Activated CD4-positive, alpha-beta T cell treated with anti-CD3 and anti-CD28 coated beads for 24 hours (primary cell): ENCODE data around the gene GALM.
"Not testable (repeated sequence)": the region's sequence is repeated elsewhere in the genome, so short reads cannot be mapped to it uniquely, and the experiment has no call there.

ENCODE experiments used
- DNase-seq, 2 donors: peaks; one replicate each; pipeline ENCODE4 v3.0.0-alpha.2; 2020; ENCODE audit warnings: low read depth in 2 of 2

GALM gene

GRCh38 chr2:38682008-38682575 lies 16.2 kb downstream of the GALM start:
- no peak for DNase-seq

DNA sequence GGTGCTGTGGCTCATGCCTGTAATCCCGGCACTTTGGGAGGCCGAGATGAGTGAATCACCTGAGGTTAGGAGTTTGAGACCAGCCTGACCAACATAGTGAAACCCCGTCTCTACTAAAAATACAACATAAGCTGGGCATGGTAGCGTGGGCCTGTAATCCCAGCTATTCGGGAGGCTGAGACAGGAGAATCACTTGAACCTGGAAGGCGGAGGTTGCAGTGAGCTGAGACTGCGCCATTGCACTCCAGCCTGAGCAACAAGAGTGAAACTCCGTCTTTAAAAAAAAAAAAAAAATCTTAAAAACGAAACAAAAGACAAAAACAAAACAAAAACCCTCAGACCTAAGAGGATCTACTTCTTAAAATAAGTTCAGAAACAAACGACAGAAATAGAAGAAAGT lies 16.7 kb downstream of the GALM start:
- DNase-seq, result not testable (repeated sequence)

DNA sequence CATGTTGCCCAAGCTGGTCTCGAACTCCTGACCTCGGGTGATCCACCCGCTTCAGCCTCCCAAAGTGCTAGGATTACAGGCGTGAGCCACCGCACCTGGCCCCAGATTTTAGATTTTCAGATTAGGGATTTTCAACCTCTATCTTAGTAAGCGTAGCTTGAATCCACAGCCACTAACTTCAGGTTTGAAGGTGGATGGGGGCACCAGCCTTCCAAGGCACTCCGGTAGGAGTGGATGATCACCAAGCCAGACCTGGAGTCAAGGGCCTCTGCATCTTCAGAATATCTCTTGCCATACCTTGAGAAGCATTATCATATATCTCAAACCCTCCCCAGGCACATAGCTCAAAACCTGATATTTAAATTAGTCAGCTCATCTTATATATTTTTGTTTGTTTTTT lies 17.9 kb downstream of the GALM start:
- DNase-seq, result no peak

- DNase-seq, result no peak
These were observed 19.3 kb downstream of the GALM start for GRCh38 chr2:38685116-38685735.

DNA sequence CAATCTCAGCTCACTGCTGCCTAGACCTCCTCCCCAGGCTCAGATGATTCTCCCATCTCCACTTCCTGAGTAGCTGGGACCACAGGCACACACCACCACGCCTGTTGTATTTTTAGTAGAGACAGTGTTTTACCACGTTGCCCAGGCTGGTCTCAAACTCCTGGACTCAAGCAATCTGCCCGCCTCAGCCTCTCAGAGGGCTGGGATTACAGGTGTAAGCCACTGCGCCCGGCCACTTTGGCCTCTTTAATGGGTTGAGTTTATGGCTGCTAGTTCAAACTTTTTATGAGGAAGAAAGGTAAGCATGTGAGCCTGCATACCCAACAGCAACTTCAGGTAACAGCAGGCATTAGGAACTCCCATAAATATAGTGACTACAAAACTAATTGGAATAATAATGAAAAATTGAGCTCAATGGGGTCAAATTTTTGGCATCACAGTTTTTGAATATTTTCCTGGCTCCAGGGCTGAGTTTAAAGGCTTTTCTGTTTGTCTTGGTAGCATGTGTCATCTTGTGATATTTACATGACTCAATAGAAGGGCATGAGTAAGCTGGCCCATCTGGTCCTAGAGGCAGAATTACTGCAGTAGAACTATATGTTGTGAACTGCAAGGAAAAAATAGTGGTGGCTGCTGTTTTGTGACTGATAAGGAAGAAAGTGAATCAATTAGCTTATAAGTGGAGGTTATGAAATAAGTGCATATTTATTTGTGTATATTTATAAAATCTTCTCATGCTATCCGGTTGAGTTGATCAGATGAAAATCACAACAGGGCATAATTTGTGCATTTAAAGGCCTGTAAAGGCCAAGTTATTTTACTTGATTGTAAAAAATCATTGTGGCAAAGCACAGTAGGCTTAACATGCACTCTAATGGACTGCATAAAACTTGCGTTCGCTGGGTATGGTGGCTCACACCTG lies 24.8 kb downstream of the GALM start:
- DNase-seq, result no peak

DNA sequence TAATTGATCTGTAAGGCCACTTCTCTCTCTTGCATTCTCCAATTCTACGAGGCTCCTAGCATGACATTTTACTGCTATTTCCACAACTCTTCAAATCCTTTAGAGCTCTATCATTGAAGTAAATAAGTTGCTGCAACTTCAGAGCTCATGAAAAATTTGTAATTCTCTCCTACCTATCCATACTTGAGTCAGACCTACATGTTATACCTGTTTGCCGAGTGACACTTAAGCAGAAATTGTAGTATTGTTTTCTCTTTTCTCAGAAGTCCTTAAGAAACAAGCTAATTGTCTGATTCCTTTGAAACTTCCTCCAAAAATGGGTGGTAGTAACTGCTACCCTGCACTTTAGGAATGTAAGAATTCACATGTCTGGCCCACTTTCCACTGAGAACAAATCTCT lies 26.1 kb downstream of the GALM start:
- no peak for DNase-seq

- no peak for DNase-seq
These were observed 26.9 kb downstream of the GALM start for GRCh38 chr2:38692636-38693318.

DNA sequence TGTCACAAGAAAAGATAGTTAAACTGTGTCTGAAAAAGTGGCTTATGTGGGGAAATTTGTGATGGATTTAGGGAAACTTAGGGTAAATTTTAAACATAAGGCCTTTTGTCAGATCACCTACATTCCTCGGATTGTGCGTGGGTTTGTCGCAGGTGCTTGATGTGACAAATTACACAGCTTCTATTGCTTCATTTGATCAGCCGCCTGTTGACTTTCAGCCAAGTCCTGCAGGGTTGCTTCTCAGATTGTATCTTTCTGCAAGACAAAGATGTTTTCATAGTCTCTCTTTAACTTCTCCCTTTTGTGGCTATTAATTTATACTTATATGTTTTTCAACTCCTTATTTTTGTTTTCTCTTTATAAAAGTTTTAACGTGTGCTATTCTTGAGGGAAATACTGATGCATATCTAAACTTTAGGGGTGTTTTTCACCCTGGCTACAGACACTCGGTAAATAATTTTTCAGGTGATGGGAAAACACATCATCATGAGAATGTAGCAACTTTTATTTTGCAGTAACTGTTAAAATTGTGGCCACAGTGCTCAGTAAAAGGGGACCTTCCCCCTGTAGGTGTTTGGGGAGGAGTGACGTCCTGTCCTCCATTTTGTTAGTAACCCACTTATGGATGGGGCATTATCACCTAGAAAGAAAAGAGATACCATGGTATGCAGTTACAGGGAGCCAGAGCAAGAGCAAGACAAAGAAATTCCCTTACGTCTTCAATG lies 31.4 kb downstream of the GALM start:
- DNase-seq, result no peak

DNA sequence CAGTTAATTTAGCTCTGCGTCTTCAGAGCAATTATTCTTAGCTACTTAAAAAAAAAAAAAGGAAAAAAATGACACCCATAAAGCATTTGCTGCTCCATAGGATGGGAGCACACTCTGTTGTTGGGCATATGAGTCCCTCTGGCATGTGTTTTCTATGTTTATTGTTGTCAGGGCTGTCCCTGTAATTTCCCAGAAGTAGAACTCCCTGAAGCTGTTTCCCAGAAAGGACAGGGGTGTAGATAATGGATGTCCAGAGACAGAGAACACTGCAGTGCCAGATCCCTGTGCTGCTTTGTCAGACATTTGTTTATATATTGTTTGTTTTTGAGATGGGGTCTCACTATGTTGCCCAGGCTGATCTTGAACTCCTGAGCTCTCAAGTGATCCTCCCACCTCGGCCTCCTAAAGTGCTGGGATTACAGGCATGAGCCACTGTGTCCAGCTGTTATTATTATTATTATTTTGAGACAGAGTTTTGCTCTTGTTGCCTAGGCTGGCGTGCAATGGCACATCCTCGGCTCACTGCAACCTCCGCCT lies 32.6 kb downstream of the GALM start:
- no peak for DNase-seq

GRCh38 chr2:38700113-38700785 lies 34.3 kb downstream of the GALM start:
- DNase-seq, result no peak

- DNase-seq, result no peak
These were observed 35.1 kb downstream of the GALM start for GRCh38 chr2:38700881-38701458.

GRCh38 chr2:38701542-38701941 lies 35.6 kb downstream of the GALM start:
- no peak for DNase-seq

DNA sequence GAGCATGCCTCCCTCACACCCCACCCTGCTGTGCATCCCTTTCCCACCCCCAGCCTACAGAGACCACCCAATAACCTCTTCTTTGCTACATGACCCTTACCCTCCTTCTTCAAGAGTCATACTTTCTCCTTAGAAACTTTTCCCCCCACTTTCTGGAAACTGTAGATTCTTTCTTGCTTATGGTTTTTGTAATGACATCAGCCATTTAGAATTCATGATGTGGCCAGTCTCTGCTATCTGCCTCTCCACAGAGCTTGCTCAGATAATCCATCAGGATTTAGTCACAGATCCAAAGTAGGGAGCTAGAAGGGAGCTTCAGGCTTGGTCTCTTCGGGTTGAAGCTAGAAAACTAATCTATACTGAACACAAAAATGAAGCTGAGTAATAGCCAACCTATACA lies 36.5 kb downstream of the GALM start:
- DNase-seq, result no peak

DNA sequence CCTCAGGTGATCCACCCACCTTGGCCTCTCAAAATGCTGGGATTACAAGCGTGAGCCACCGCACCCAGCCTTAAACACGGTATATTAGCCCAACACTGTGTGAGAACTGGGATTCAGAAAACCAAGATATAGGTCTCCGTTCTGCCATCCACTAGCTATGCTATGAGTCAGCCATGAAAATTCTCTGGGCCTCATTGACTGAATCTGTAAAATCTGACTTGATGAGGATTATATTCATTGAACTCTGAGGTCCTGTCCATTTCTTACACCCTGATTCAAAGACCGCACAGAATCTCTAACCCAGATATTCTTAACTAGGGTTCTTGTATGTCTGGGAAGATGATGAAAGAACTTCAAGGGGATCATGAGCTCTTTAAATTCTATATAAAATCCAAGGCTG lies 37.4 kb downstream of the GALM start:
- not testable (repeated sequence) for DNase-seq

- DNase-seq, result no peak
These were observed 38.8 kb downstream of the GALM start for GRCh38 chr2:38704664-38705063.

DNA sequence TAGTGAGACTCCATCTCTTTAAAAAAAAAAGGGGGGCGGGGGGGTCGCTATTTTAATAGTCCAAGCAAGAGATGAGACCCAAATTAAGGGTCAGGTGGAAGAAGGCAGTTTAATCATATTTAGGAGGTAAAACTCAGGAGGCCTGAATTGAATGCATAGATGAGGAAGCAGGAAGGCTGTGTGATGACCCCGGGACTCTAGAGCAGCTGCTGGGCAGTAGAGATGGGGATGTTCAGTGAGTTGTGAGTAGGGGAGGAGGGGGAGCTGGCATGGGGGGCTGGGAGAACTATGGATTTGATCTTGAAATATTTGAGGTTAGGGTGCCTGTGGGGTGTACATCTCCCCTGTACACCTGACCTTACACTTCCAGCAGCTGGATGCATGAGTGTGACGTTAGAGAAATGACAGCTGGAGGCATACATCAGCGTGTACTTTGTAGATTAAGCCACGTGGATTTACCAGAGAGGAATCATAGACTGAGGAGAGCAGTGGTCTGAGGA lies 41.0 kb downstream of the GALM start:
- DNase-seq, result no peak

GRCh38 chr2:38708491-38708890 lies 42.6 kb downstream of the GALM start:
- DNase-seq, result not testable (repeated sequence)

- no peak for DNase-seq
These were observed 43.1 kb downstream of the GALM start for GRCh38 chr2:38708900-38709566.

- no peak for DNase-seq
These were observed 43.8 kb downstream of the GALM start for GRCh38 chr2:38709567-38710194.
